Measurements from ENCODE around the gene TUNAR.

The TUNAR gene

DNA sequence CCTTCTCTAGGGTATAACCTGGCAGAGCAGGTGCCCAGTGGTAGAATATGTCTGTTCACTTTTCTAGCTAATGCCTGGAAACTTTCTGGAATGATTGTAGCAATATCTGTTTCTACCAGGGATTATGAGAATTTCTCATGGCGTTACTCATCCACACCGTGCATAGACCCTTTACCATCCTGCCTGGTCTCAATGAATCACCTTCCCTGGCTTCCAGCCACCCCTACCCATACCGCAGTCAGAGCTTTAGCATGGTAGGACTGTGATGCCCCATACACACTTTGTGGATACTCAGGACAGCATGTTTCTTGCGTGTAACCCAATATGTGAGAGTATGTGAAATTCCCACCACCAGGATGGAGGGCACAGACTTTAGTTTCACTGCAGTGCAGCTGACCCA is 45.4 kb downstream of the TUNAR start:
- Histone ChIP-seq H3K27me3 (ENCODE audit: control insufficient read depth, insufficient read depth, low read length) (no peaks in the 10 kb centered on the region), H3K9me3 (ENCODE audit: control insufficient read depth, low read length) (no peaks in the 10 kb centered on the region), H2AFZ (no peak overlapping the region), H3K79me2 (no peaks in the 10 kb centered on the region), H3K36me3 (ENCODE audit: control insufficient read depth, insufficient read depth, low read length) (no peaks in the 10 kb centered on the region), H3K9ac (no peak overlapping the region), H3K27ac (no peak overlapping the region), H3K4me3 (ENCODE audit: low read depth, low read length) (no peak overlapping the region), H3K4me2 (ENCODE audit: low read length) (no peak overlapping the region), H3K4me1 (no peaks in the 10 kb centered on the region)
- no peak for TF ChIP-seq CTCF (IDR thresholded peaks at IDR 0.05)

DNA sequence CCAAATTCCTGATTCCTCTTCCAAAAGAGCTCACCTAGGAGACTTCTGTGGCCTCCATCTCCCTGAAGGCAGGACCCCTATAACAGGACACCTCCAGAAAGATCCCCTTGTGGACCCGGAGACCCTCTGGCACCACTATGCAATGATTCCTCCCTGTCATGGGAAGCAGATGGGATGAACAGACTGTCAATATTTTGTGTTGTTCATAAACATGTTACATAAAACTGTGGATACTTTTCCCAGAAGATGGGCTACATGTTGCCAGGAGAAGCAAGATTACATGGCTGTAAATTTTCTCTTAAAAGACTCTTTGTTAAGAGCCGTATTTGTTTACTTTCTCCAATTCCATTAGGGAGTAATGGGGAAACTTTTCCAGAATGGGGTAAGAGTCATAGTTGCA is 52.1 kb downstream of the TUNAR start:
- H2AFZ ChIP-seq: no peak overlapping the region
- no peak overlapping the region for H3K27ac ChIP-seq
- no peaks in the 10 kb centered on the region for H3K9me3 ChIP-seq (ENCODE audit: control insufficient read depth, low read length)
- no peaks in the 10 kb centered on the region for H3K79me2 ChIP-seq
- no peak overlapping the region for H3K4me3 ChIP-seq (ENCODE audit: low read depth, low read length)
- no peak for TF ChIP-seq CTCF (IDR thresholded peaks at IDR 0.05)
- no peak overlapping the region for H3K9ac ChIP-seq
- H3K36me3 ChIP-seq (ENCODE audit: control insufficient read depth, insufficient read depth, low read length): no peaks in the 10 kb centered on the region
- no peak overlapping the region for H3K4me2 ChIP-seq (ENCODE audit: low read length)
- no peaks in the 10 kb centered on the region for H3K4me1 ChIP-seq
- peaks cover 4% of the 10 kb centered on the region for H3K27me3 ChIP-seq (ENCODE audit: control insufficient read depth, insufficient read depth, low read length)

DNA sequence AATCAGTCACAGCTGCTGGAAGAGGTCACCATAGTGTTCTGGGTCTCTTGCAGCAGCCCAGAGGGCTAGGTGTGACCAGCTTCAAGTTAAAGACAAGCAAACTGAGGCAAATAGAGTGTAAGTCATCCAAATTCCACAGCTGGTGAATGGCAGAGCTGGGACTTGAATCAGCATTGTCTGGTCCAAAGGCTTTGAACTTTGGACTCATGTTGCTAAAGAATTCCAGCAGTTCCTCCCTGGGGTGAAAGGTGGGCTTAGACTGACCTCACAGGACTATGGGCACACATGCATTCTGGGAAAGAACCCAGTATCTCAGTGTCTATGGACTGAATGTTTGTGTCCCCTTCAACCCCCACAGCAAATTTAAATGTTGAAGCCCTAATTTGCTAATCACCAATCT is 54.8 kb downstream of the TUNAR start:
- H3K4me2 ChIP-seq (ENCODE audit: low read length): no peak overlapping the region
- TF ChIP-seq CTCF (IDR thresholded peaks at IDR 0.05): no peak
- H3K4me1 ChIP-seq: no peaks in the 10 kb centered on the region
- no peaks in the 10 kb centered on the region for H3K79me2 ChIP-seq
- peaks cover 4% of the 10 kb centered on the region for H3K27me3 ChIP-seq (ENCODE audit: control insufficient read depth, insufficient read depth, low read length)
- no peak overlapping the region for H3K4me3 ChIP-seq (ENCODE audit: low read depth, low read length)
- no peak overlapping the region for H3K27ac ChIP-seq
- no peak overlapping the region for H2AFZ ChIP-seq
- no peak overlapping the region for H3K9ac ChIP-seq
- no peaks in the 10 kb centered on the region for H3K9me3 ChIP-seq (ENCODE audit: control insufficient read depth, low read length)
- H3K36me3 ChIP-seq (ENCODE audit: control insufficient read depth, insufficient read depth, low read length): no peaks in the 10 kb centered on the region

- Histone ChIP-seq H3K4me3 (ENCODE audit: low read depth, low read length) (no peak overlapping the region), H3K4me1 (no peaks in the 10 kb centered on the region), H3K4me2 (ENCODE audit: low read length) (no peak overlapping the region), H3K9ac (no peak overlapping the region), H3K27me3 (ENCODE audit: control insufficient read depth, insufficient read depth, low read length) (peaks cover 4% of the 10 kb centered on the region), H3K79me2 (no peaks in the 10 kb centered on the region), H2AFZ (no peak overlapping the region), H3K27ac (no peak overlapping the region), H3K36me3 (ENCODE audit: control insufficient read depth, insufficient read depth, low read length) (no peaks in the 10 kb centered on the region), H3K9me3 (ENCODE audit: control insufficient read depth, low read length) (no peaks in the 10 kb centered on the region)
- TF ChIP-seq CTCF (IDR thresholded peaks at IDR 0.05): no peak
These were observed 58.7 kb downstream of the TUNAR start for GRCh38 chr14:95935228-95935822.

DNA sequence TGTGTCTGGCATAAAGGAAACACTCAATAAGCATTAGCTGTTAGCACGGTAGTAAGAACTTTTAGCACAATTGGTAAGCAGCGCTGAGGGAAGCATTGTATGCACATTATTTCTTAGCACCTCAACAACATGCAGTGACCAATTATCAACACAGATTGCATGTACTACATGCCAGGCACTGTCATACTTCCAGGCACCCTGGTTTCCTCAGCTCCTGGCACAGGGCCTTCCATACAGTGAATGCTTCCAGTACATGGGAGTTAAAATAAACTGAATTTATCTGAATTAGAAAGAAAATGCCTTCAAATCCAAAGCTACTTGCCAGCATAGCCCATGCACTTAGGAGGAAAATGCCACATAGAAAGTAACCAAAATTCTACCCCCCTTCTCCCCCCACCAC is 59.4 kb downstream of the TUNAR start:
- no peak overlapping the region for H2AFZ ChIP-seq
- peaks cover 4% of the 10 kb centered on the region for H3K27me3 ChIP-seq (ENCODE audit: control insufficient read depth, insufficient read depth, low read length)
- H3K4me1 ChIP-seq: no peaks in the 10 kb centered on the region
- no peaks in the 10 kb centered on the region for H3K36me3 ChIP-seq (ENCODE audit: control insufficient read depth, insufficient read depth, low read length)
- no peaks in the 10 kb centered on the region for H3K79me2 ChIP-seq
- H3K4me3 ChIP-seq (ENCODE audit: low read depth, low read length): no peak overlapping the region
- no peak for TF ChIP-seq CTCF (IDR thresholded peaks at IDR 0.05)
- no peak overlapping the region for H3K4me2 ChIP-seq (ENCODE audit: low read length)
- H3K27ac ChIP-seq: no peak overlapping the region
- H3K9me3 ChIP-seq (ENCODE audit: control insufficient read depth, low read length): no peaks in the 10 kb centered on the region
- H3K9ac ChIP-seq: no peak overlapping the region
